Measurements from ENCODE around the gene RHCG. TPM values are rescaled to one million over a fixed set of nuclear protein-coding genes. Genes with fewer than 3 reads are reported as not detected.

RHCG gene
- total RNA-seq, 1 donor from 2014 or later, result not detected

DNA sequence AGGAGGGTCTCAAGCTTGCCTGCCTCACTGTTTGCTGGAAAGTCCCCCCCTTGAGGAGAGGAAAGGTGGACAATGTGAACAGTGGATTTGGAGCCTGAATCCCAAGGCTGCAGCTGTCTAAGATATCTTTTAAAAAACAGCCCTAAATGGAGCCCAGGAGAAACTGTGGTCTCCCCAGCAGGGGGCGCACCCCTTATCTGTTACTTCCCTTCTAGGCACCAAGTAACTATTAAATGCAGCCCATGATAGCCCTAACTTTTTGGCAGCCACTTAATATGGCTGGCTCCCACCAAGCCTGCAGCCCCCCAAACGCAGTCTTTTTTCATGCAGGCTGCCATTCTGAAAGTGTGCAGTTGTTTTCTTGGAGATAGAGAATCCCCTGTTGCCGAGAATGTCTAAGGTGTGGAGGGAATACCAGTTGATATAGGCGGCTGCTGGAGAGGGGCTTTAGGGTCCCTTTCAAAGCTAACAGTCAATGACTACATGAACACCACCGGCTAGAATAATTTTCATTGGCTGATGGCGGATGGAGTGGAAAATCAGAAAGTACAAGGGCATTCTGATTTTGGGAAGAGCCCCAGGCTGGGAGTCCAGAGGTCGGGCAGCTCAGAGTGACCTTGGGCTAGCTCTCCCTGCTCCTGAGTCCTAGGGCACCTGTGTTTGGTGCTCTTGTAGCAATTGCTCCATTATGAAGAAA lies 1.3 kb downstream of the RHCG start:
- Mint-ChIP-seq H3K36me3 (ENCODE audit: low read depth, unreplicated experiment) (no peaks in the 10 kb centered on the region), H3K27me3 (ENCODE audit: unreplicated experiment) (peaks cover 5% of the 10 kb centered on the region)
- TF ChIP-seq, protein P1, sequence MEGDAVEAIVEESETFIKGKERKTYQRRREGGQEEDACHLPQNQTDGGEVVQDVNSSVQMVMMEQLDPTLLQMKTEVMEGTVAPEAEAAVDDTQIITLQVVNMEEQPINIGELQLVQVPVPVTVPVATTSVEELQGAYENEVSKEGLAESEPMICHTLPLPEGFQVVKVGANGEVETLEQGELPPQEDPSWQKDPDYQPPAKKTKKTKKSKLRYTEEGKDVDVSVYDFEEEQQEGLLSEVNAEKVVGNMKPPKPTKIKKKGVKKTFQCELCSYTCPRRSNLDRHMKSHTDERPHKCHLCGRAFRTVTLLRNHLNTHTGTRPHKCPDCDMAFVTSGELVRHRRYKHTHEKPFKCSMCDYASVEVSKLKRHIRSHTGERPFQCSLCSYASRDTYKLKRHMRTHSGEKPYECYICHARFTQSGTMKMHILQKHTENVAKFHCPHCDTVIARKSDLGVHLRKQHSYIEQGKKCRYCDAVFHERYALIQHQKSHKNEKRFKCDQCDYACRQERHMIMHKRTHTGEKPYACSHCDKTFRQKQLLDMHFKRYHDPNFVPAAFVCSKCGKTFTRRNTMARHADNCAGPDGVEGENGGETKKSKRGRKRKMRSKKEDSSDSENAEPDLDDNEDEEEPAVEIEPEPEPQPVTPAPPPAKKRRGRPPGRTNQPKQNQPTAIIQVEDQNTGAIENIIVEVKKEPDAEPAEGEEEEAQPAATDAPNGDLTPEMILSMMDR (IDR thresholded peaks at IDR 0.05; ENCODE audit: unreplicated experiment), result peak; percentile 66

DNA sequence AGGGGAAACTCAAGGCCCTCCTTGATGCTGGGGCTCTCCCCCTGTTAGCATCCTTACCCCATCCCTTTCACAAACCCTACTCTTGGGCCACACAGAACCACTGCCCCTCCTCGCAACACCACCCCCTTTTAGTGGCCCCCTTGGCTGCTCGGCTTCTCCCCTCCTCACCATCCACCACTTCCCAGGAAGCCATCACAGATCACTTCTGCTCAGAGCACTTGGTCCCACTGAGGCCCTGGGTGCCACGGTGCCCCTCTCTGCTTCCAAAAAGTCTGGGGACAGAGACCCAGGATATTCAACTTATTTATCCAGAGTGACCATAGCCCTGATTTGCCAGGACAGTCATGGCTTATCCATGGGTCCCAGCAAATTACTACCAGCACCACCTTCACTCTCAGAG lies 2.4 kb downstream of the RHCG start:
- Mint-ChIP-seq H3K4me1 (ENCODE audit: unreplicated experiment) (no peaks in the 10 kb centered on the region), H3K27me3 (ENCODE audit: unreplicated experiment) (peaks cover 7% of the 10 kb centered on the region), H3K4me3 (ENCODE audit: unreplicated experiment) (no peak overlapping the region), H3K36me3 (ENCODE audit: low read depth, unreplicated experiment) (no peaks in the 10 kb centered on the region), H3K9me3 (ENCODE audit: unreplicated experiment) (no peaks in the 10 kb centered on the region), H3K27ac (ENCODE audit: unreplicated experiment) (no peak overlapping the region)
- TF ChIP-seq, protein P1 (IDR thresholded peaks at IDR 0.05; ENCODE audit: unreplicated experiment), result no peak
- DNase-seq (ENCODE audit: low spot score), result no peak

More for the DNA sequence above, 1.3 kb downstream of the RHCG start:
- Mint-ChIP-seq H3K4me3 (ENCODE audit: unreplicated experiment) (no peak overlapping the region), H3K9me3 (ENCODE audit: unreplicated experiment) (no peaks in the 10 kb centered on the region), H3K27ac (ENCODE audit: unreplicated experiment) (no peak overlapping the region), H3K4me1 (ENCODE audit: unreplicated experiment) (no peaks in the 10 kb centered on the region)
- peak; percentile 57 for DNase-seq (ENCODE audit: low spot score)

DNA sequence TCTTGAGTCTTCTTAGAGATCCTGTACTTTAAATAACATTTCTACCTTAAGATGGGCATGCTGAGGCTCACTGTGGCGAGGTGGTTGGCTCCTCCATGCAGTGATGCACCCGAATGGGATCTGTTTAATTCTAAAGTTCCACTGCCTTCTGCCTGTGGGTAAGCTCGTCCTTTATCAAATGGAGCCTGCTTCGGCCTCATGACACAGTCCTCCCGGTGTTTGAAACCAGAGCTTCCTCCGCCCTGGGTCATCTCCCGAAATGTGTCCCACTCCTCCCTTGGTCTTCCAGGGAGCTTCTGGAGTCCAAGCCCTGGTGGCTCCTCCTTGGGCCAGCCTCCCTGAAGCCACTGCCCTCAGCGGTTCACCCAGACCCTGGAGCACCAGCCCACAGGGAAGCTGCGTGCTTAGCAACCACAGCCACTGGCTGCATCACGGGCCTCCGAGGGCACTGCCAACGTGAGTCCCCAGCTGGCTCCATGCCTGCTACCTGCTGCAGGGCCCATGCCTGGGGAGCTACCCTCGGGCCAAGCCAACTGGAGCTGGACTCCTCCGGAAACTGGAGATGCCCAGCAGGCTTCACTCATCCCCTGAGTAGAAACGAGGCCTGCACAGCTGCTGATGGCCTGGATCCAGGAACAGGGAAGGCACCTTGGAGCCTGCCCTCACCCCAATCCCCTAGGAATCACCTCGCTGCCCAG lies 3.3 kb downstream of the RHCG start:
- Mint-ChIP-seq H3K36me3 (ENCODE audit: low read depth, unreplicated experiment) (no peaks in the 10 kb centered on the region), H3K4me3 (ENCODE audit: unreplicated experiment) (no peak overlapping the region), H3K27me3 (ENCODE audit: unreplicated experiment) (peaks cover 6% of the 10 kb centered on the region), H3K4me1 (ENCODE audit: unreplicated experiment) (no peaks in the 10 kb centered on the region), H3K9me3 (ENCODE audit: unreplicated experiment) (no peaks in the 10 kb centered on the region), H3K27ac (ENCODE audit: unreplicated experiment) (no peak overlapping the region)
- DNase-seq (ENCODE audit: low spot score), result no peak
- TF ChIP-seq, protein P1 (IDR thresholded peaks at IDR 0.05; ENCODE audit: unreplicated experiment), result no peak

GRCh38 chr15:89492111-89492641 lies 4.2 kb downstream of the RHCG start:
- no peak overlapping the region for H3K27ac Mint-ChIP-seq (ENCODE audit: unreplicated experiment)
- H3K36me3 Mint-ChIP-seq (ENCODE audit: low read depth, unreplicated experiment), result no peaks in the 10 kb centered on the region
- no peak overlapping the region for H3K4me3 Mint-ChIP-seq (ENCODE audit: unreplicated experiment)
- H3K27me3 Mint-ChIP-seq (ENCODE audit: unreplicated experiment), result peaks cover 6% of the 10 kb centered on the region
- DNase-seq (ENCODE audit: low spot score), result peak; percentile 76
- H3K4me1 Mint-ChIP-seq (ENCODE audit: unreplicated experiment), result no peaks in the 10 kb centered on the region
- TF ChIP-seq, protein P1 (IDR thresholded peaks at IDR 0.05; ENCODE audit: unreplicated experiment), result peak; percentile 64
- H3K9me3 Mint-ChIP-seq (ENCODE audit: unreplicated experiment), result no peaks in the 10 kb centered on the region
